ENCODE results near the gene LMF1.

LMF1 gene

DNA sequence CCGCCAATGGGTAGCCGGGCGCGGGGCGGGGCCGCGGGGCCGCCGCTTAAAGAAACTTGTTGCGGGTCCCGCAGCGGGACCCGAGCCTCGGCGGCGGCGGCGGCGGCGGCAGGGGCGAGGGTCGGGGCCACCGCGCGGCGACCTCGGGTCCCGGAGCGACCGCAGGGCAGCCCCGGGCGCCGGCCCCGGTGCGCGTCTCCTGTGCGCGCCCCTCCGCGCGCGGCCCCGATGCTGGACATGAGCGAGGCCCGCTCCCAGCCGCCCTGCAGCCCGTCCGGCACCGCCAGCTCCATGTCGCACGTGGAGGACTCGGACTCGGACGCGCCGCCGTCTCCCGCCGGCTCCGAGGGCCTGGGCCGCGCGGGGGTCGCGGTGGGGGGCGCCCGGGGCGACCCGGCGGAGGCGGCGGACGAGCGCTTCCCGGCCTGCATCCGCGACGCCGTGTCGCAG lies 10.9 kb upstream of the LMF1 start, which contains the start of gene SOX8:
Gene SOX8 (plus strand): TSS at position 76 of the 450 bp plus-strand sequence. CDS start 153 bp downstream, at position 229.
- TF ChIP-seq CTCF (IDR thresholded peaks at IDR 0.05; ENCODE audit: low read depth, low read length, missing control alignments) = no peak
- no peak for DNase-seq (ENCODE audit: extremely low read depth, low read depth)
- peak within 1 kb of the TSS; percentile 40 for H3K4me3 ChIP-seq (replicated peaks; ENCODE audit: low read depth, low read length)

DNA sequence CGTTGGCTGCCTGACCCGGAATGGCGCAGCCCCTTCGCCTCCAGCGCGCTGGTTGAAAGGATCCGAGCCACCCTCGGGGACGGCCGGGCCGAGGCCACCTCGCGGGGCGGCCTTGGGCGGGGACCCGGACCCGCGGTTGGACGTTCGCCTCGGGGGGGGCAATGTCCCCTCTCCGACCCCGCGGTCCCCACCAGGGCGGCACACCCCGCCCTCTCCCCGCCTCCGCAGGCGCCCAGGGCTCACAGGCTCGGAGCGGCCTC lies 9.7 kb upstream of the LMF1 start:
- no peak for TF ChIP-seq CTCF (IDR thresholded peaks at IDR 0.05; ENCODE audit: low read depth, low read length, missing control alignments)
- 0 out of 2 replicates have a peak overlapping the region, but pooled peaks have one; percentile 20 for H3K4me3 ChIP-seq (replicated peaks; ENCODE audit: low read depth, low read length)
- DNase-seq (ENCODE audit: extremely low read depth, low read depth) = no peak

DNA sequence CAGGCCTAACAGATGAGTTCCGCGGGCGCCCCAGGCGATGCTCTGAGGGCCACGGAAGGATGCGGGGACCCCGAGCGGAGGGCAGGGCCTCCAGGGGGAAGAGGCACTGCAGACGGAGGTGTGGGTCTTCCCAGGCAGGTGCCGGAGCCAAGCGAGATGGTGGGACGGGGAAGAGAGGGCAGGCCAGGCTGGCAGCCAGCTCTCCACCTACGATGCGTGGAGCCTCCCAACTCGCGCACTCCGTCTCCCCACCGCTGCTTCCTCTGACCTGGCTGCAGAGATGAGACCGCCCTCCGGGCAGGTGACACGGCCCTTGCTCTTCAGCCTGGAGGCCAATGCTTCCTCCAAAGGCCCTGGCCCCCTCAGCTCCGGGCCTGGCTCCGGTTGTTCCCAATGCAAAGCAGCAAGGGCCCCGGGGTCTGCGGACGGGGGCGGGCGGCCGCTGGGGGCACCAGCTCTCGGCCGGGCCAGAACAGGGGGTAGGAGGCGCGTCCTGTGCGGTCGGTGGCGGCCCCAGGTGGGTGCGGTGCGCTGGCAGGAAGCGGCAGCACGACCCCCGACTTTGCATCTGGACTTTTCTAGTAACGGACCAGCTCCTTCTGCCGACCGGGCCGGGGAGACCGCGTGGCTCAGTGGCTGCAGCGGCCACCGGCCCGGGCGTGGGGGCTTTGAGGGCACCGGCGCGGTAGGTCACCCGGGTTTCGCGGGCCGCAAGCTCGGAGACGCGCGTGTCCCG lies 9.2 kb upstream of the LMF1 start:
- 0 out of 2 replicates have a peak overlapping the region, but pooled peaks have one; percentile 20 for H3K4me3 ChIP-seq (replicated peaks; ENCODE audit: low read depth, low read length)
- no peak for TF ChIP-seq CTCF (IDR thresholded peaks at IDR 0.05; ENCODE audit: low read depth, low read length, missing control alignments)
- no peak for DNase-seq (ENCODE audit: extremely low read depth, low read depth)

DNA sequence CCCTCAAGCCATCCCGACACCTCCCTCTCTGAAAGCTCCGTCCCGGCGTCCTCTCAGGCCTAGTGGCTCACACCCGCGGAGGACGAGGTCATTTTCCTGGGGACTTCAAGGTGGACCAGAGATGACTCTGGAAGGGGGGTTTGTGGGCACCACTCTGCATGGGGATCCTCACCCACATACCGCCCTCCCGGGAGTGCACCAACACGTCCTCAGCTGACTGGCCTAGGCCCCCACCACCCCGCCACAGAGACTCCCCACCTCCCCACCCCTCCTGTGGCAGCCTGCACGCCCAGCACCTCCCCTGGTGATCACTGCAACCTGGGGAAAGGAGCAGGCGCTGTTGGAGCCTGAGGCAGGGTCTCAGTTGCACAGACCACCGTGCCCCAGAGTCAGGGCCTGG lies 8.4 kb upstream of the LMF1 start:
- no peak overlapping the region for H3K4me3 ChIP-seq (replicated peaks; ENCODE audit: low read depth, low read length)
- TF ChIP-seq CTCF (IDR thresholded peaks at IDR 0.05; ENCODE audit: low read depth, low read length, missing control alignments) = no peak
- DNase-seq (ENCODE audit: extremely low read depth, low read depth) = no peak

GRCh38 chr16:978403-978802 lies 7.6 kb upstream of the LMF1 start:
- no peak for TF ChIP-seq CTCF (IDR thresholded peaks at IDR 0.05; ENCODE audit: low read depth, low read length, missing control alignments)
- DNase-seq (ENCODE audit: extremely low read depth, low read depth) = no peak
- H3K4me3 ChIP-seq (replicated peaks; ENCODE audit: low read depth, low read length) = no peak overlapping the region

DNA sequence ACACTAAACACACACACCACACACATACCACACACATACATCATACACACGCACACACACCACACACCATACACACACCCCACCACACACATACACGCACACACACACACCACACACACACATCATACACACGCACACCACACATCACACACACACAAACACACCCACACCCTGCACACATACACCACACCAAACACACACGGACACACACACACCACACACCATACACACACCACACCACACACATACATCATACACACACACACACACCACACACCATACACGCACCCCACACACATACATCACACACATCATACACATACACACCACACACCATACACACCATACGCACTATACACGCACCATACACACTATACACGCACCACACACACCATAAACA lies 7.1 kb upstream of the LMF1 start:
- TF ChIP-seq CTCF (IDR thresholded peaks at IDR 0.05; ENCODE audit: low read depth, low read length, missing control alignments) = no peak
- H3K4me3 ChIP-seq (replicated peaks; ENCODE audit: low read depth, low read length) = no peak overlapping the region
- no peak for DNase-seq (ENCODE audit: extremely low read depth, low read depth)

Measured in HFF-Myc (cell line).